Fibroblast of lung (primary cell): ENCODE data around the gene UQCR10. TPM values are rescaled to one million over a fixed set of nuclear protein-coding genes. Genes with fewer than 3 reads are reported as not detected.

Experiments used
- DNase-seq, 2 donors: peaks; one replicate each; pipeline versions ENCODE4 v3.0.0 to v3.0.0-alpha.2; 2010; ENCODE audit warnings: low read depth in 2 of 2
- H2AFZ ChIP-seq: 2 replicates; pipeline ENCODE4 v1.5.1; 2012; ENCODE audit warnings: low read length, control low read depth, inconsistent platforms
- H3K27ac ChIP-seq: 2 replicates; pipeline ENCODE4 v1.5.1; 2011; ENCODE audit warnings: low read length, control low read depth; ENCODE audit not compliant: insufficient read depth
- H3K27me3 ChIP-seq: 2 replicates; pipeline ENCODE4 v1.5.1; 2011; ENCODE audit warnings: mild to moderate bottlenecking, low read length; ENCODE audit not compliant: control insufficient read depth, insufficient read depth
- H3K36me3 ChIP-seq: 2 replicates; pipeline ENCODE4 v1.5.1; 2011; ENCODE audit warnings: low read length; ENCODE audit not compliant: control insufficient read depth, insufficient read depth
- H3K4me1 ChIP-seq: 2 replicates; pipeline ENCODE4 v1.5.1; 2011; ENCODE audit warnings: low read length; ENCODE audit not compliant: control insufficient read depth, insufficient read depth; ENCODE audit errors: extremely low read depth
- H3K4me2 ChIP-seq: 2 replicates; pipeline ENCODE4 v1.5.1; 2011; ENCODE audit warnings: low read length, control low read depth; ENCODE audit not compliant: insufficient read depth; ENCODE audit errors: extremely low read depth
- H3K4me3 ChIP-seq, 4 experiments: fragments of 200-600 bp in 1 of 4; sonication (generic) in 1 of 4; replicated peaks in 1 of 4; 2 replicates each; pipeline ENCODE4 v1.5.1; 2011 to 2016; ENCODE audit warnings: low read length in 4 of 4, low read depth in 3 of 4, mild to moderate bottlenecking in 3 of 4, control low read depth in 2 of 4, inconsistent platforms in 1 of 4, mixed read lengths in 1 of 4; ENCODE audit not compliant: insufficient read depth in 1 of 4; ENCODE audit errors: control extremely low read depth in 1 of 4
- H3K79me2 ChIP-seq: 2 replicates; pipeline ENCODE4 v1.5.1; 2012; ENCODE audit warnings: mild to moderate bottlenecking, low read length, inconsistent platforms; ENCODE audit not compliant: control insufficient read depth, insufficient read depth
- H3K9ac ChIP-seq: 2 replicates; pipeline ENCODE4 v1.5.1; 2011; ENCODE audit warnings: mild to moderate bottlenecking, low read length, control low read depth; ENCODE audit not compliant: insufficient read depth
- H3K9me3 ChIP-seq: 2 replicates; pipeline ENCODE4 v1.5.1; 2012; ENCODE audit warnings: low read depth, low read length; ENCODE audit not compliant: control insufficient read depth, insufficient read depth
- H4K20me1 ChIP-seq: 2 replicates; pipeline ENCODE4 v1.5.1; 2011; ENCODE audit warnings: low read length; ENCODE audit not compliant: control insufficient read depth, insufficient read depth; ENCODE audit errors: extremely low read depth
- EZH2 ChIP-seq: IDR thresholded peaks from 2 replicates; pipeline ENCODE4 v1.5.1; 2012; ENCODE audit warnings: low read length, control low read depth, mild to moderate bottlenecking; ENCODE audit errors: missing control alignments
- polyA plus RNA-seq, 2 donors: library from polyadenylated mRNA; depleted of rRNA in 1 of 2; stranded (reverse) in 1 of 2; unstranded in 1 of 2; fragments of >200 nt; gene quantifications; 2 replicates each; pipeline ENCODE4 v1.2.1, GENCODE V29; 2011 to 2012; ENCODE audit warnings: missing spikeins in 1 of 2
- total RNA-seq: library from RNA; depleted of rRNA; stranded (reverse); fragments of >200 nt; gene quantifications from 2 replicates; pipeline ENCODE4 v1.2.1, GENCODE V29; 2014
- TF ChIP-seq, protein P1 (sequence below), 2 donors: IDR thresholded peaks in 1 of 2; conservative IDR thresholded peaks in 1 of 2; 1 replicate in 1 of 2; 2 replicates in 1 of 2; pipeline ENCODE4 v1.5.1; 2011 to 2012; ENCODE audit warnings: low read length in 2 of 2, control low read depth in 1 of 2, inconsistent platforms in 1 of 2, low read depth in 1 of 2, mild to moderate bottlenecking in 1 of 2

Gene UQCR10
- total and polyA plus RNA-seq, 2 donors (not counting 1 experiment from before 2014, with no cell fraction given): 112 to 117 TPM

DNA sequence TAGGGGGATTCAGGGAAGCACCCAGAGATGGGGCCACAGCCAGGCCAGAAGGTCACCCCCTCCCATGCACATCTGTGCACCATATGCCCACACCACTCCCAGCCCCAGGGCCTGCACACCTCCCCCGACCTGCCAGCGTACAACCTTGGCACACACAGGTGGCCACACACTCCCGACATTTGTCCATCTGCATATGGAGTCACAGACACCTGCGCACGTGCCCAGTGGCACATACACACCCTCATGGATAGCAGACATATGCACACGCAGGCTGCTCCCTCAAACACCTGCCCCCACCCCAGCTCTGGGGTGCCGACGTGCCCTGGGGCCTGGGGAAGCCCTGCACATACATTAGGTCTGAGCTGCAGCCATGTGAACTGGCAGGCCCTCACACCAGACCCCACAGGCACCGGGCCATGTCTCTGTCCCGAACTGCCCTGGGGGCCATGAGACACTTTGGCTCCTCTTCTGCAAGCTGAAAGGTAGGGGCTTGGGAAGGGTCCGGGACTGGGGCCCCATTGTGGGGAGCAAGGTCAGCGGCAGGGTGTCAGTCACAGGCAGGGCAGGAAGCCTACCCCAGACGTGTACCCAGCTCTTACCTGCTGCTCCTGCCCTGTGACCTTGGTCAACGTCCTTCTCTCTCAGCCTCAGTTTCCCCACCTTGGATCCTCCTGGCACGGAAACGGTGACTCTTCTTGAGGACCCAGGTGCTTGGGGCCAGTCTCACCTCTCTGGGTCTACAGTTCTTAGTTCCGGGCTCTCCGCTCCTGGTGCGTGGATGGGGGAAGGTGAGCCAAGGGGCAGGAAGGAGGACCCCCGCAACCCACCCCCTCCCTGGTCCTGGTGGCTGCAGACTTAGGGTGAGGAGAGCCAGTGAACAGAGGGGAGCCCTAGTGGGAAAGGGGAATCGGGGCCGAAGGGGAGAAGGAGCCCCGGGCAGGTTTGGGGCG, 47.9 kb upstream of the UQCR10 start:
- no peaks in the 10 kb centered on the region for H3K4me1 ChIP-seq

DNA sequence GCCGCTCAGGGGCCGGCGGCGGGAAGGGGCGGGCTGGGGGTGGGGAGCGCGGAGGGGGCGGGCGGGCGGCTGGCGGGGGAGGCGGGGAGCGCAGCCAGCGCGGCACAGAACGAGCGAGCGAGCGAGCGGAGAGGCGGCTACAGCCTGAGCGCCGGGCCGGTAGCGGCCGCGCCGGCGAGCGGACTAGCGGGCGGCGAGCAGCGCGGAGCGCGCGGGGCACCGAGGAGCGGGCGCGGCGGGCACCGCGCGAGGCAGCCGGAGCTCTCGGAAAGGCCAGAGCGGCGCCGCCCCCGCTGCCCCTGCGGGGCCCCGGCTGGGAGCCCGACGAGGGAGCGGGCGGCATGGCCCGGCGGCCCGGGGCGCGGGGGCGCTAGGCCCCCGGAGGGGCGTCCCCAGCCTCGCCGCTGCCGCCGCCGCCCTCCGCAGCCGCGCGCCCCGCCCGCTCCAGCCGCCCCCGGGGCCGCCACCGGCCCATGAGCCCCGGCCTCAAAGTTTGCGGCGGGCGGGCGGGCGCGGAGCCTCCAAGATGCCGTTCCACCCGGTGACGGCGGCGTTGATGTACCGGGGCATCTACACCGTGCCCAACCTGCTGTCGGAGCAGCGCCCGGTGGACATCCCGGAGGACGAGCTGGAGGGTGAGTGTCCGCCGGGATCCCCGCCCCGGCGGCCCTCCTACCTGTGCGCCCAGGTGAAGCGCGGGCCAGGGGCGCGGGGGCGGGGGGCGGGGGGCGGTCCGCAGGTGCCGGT, 47.1 kb upstream of the UQCR10 start, which contains the start of gene CABP7:
TSS of gene CABP7 (plus strand) at position 105 of the 747 bp plus-strand sequence. CDS start at position 527, 422 bp downstream.
- no peaks in the 10 kb centered on the region for H3K79me2 ChIP-seq
- H3K27me3 ChIP-seq: peaks cover 22% of the 10 kb centered on the region
- H3K9me3 ChIP-seq: no peaks in the 10 kb centered on the region
- H3K4me1 ChIP-seq: no peaks in the 10 kb centered on the region
- TF ChIP-seq, protein P1, sequence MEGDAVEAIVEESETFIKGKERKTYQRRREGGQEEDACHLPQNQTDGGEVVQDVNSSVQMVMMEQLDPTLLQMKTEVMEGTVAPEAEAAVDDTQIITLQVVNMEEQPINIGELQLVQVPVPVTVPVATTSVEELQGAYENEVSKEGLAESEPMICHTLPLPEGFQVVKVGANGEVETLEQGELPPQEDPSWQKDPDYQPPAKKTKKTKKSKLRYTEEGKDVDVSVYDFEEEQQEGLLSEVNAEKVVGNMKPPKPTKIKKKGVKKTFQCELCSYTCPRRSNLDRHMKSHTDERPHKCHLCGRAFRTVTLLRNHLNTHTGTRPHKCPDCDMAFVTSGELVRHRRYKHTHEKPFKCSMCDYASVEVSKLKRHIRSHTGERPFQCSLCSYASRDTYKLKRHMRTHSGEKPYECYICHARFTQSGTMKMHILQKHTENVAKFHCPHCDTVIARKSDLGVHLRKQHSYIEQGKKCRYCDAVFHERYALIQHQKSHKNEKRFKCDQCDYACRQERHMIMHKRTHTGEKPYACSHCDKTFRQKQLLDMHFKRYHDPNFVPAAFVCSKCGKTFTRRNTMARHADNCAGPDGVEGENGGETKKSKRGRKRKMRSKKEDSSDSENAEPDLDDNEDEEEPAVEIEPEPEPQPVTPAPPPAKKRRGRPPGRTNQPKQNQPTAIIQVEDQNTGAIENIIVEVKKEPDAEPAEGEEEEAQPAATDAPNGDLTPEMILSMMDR (conservative IDR thresholded peaks at IDR 0.05 in 1 of 2, IDR thresholded peaks at IDR 0.05 in 1 of 2; ENCODE audit: low read depth in 1 of 2, low read length in 2 of 2): no peak
- TF ChIP-seq EZH2: peak; percentile 95
- no peak within 1 kb of the TSS for H3K27ac ChIP-seq
- H3K4me3 ChIP-seq: no peak within 1 kb of the TSS
- no peak for DNase-seq
- no peak within 1 kb of the TSS for H3K9ac ChIP-seq
- H3K36me3 ChIP-seq: no peaks in the 10 kb centered on the region
- H3K4me2 ChIP-seq: no peak within 1 kb of the TSS
- H2AFZ ChIP-seq: no peak within 1 kb of the TSS
- H4K20me1 ChIP-seq: no peaks in the 10 kb centered on the region

More for the DNA sequence above, 47.9 kb upstream of the UQCR10 start:
- no peak overlapping the region for H3K9ac ChIP-seq
- H3K9me3 ChIP-seq: no peaks in the 10 kb centered on the region
- H3K79me2 ChIP-seq: no peaks in the 10 kb centered on the region
- no peaks in the 10 kb centered on the region for H3K36me3 ChIP-seq
- peaks cover 22% of the 10 kb centered on the region for H3K27me3 ChIP-seq
- no peak overlapping the region for H3K4me2 ChIP-seq
- H3K4me3 ChIP-seq: no peak overlapping the region
- no peaks in the 10 kb centered on the region for H4K20me1 ChIP-seq
- no peak for DNase-seq
- H2AFZ ChIP-seq: no peak overlapping the region
- TF ChIP-seq EZH2: peak; percentile 95
- TF ChIP-seq, protein P1 (conservative IDR thresholded peaks at IDR 0.05 in 1 of 2, IDR thresholded peaks at IDR 0.05 in 1 of 2; ENCODE audit: low read depth in 1 of 2, low read length in 2 of 2): no peak
- no peak overlapping the region for H3K27ac ChIP-seq

DNA sequence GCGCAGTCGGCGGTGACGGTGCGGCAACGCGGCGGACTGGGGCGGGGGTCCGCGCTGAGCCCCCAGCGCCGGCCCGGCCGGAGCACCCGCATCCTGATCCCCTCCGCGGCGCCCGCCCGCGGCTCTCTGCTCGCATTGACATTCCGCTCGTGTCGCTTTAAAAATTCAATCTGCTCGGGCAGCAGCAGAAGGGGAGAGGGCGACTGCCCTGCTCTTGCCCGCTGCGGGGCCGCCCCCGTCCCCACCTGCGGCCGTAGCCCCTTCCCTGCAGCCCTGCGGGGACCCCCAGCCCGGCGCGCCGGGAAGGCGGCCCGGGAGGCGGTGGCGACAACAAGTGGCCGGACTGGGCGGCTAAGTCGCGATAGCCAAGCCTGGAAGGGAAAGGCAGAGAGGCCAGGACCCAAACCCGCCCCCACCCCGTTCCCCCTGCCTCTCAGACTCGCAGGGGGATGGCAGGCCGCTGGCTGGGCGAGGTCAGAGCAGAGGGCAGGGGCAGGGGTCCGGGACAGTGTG, 46.3 kb upstream of the UQCR10 start:
- no peak overlapping the region for H2AFZ ChIP-seq
- H3K79me2 ChIP-seq: no peaks in the 10 kb centered on the region
- no peak overlapping the region for H3K27ac ChIP-seq
- H3K4me3 ChIP-seq: no peak overlapping the region
- peaks cover 18% of the 10 kb centered on the region for H3K27me3 ChIP-seq
- H3K9ac ChIP-seq: no peak overlapping the region
- H3K4me2 ChIP-seq: no peak overlapping the region
- no peaks in the 10 kb centered on the region for H3K4me1 ChIP-seq
- TF ChIP-seq EZH2: peak; percentile 81
- TF ChIP-seq, protein P1 (conservative IDR thresholded peaks at IDR 0.05 in 1 of 2, IDR thresholded peaks at IDR 0.05 in 1 of 2; ENCODE audit: low read depth in 1 of 2, low read length in 2 of 2): no peak
- no peaks in the 10 kb centered on the region for H4K20me1 ChIP-seq
- H3K36me3 ChIP-seq: no peaks in the 10 kb centered on the region
- DNase-seq: no peak
- H3K9me3 ChIP-seq: no peaks in the 10 kb centered on the region
